Astrocyte of the spinal cord (primary cell): ENCODE results near the gene SEC22C.

Experiments
- DNase-seq: peaks from one replicate; pipeline ENCODE4 v3.0.0; 2011; ENCODE audit warnings: low read depth, low spot score
- H3K4me3 ChIP-seq: 2 replicates; pipeline ENCODE4 v1.5.1; 2011; ENCODE audit warnings: low read depth, mild to moderate bottlenecking, low read length, moderate library complexity
- in situ Hi-C: cut with HindIII; loops from 2 replicates; pipeline ENCODE4 v1.10.0; 2017; ENCODE audit warnings: low sequenced_read_pairs
- TF ChIP-seq, protein P1 (sequence below): IDR thresholded peaks from 2 replicates; pipeline ENCODE4 v1.5.1; 2012; ENCODE audit warnings: low read depth, mild to moderate bottlenecking, low read length, inconsistent platforms

Gene SEC22C

DNA sequence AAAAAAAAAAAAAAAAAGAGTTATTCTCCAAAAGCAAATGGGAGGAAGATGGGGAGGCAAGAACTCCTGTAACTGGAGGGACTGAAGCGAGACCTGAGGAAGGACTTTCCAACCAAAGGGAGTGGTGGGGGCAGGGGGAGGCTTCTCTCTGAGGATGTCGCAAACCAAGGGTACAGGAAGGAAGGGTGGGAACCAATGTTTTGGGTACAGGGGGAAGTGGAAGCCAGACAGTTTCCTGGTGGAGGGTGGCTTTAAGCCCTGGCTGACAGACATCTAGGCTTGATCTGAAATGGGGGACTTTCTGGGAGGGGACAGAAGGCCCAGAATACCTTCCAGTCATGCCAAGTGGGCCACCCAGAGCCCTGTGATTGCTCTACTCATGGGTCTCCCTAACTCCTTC, 52.3 kb downstream of the SEC22C start:
- H3K4me3 ChIP-seq, result no peak overlapping the region
- in situ Hi-C loops, result no loop called here
- TF ChIP-seq, protein P1, sequence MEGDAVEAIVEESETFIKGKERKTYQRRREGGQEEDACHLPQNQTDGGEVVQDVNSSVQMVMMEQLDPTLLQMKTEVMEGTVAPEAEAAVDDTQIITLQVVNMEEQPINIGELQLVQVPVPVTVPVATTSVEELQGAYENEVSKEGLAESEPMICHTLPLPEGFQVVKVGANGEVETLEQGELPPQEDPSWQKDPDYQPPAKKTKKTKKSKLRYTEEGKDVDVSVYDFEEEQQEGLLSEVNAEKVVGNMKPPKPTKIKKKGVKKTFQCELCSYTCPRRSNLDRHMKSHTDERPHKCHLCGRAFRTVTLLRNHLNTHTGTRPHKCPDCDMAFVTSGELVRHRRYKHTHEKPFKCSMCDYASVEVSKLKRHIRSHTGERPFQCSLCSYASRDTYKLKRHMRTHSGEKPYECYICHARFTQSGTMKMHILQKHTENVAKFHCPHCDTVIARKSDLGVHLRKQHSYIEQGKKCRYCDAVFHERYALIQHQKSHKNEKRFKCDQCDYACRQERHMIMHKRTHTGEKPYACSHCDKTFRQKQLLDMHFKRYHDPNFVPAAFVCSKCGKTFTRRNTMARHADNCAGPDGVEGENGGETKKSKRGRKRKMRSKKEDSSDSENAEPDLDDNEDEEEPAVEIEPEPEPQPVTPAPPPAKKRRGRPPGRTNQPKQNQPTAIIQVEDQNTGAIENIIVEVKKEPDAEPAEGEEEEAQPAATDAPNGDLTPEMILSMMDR, result no peak
- DNase-seq, result no peak

DNA sequence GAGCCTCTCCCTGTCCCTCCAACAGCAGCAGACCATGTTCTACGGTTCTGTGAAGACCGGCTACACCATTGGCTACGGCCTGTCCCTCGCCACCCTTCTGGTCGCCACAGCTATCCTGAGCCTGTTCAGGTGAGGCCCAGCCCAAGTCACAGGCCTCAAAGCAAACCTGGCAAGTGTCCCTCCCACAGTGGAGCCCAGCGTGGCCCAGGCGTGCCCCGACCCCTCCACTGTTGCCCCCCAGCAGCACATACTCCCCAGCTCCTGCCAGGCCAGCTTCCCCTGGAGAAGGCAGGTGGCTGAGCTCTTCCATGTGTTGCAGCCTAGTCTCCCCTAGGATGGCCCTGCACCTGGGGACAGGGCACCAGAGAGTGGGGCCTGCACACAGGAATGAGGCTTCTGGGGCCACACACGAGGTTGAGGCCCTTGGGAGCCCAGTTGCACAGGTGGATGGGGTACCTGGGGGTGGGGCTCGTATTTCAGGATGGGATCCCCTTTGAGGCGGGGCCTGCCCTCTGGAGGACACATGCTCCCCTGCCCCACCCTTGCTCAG, 54.3 kb downstream of the SEC22C start:
- DNase-seq, result no peak
- no peak overlapping the region for H3K4me3 ChIP-seq
- in situ Hi-C loops, result no loop called here
- TF ChIP-seq, protein P1, result no peak

DNA sequence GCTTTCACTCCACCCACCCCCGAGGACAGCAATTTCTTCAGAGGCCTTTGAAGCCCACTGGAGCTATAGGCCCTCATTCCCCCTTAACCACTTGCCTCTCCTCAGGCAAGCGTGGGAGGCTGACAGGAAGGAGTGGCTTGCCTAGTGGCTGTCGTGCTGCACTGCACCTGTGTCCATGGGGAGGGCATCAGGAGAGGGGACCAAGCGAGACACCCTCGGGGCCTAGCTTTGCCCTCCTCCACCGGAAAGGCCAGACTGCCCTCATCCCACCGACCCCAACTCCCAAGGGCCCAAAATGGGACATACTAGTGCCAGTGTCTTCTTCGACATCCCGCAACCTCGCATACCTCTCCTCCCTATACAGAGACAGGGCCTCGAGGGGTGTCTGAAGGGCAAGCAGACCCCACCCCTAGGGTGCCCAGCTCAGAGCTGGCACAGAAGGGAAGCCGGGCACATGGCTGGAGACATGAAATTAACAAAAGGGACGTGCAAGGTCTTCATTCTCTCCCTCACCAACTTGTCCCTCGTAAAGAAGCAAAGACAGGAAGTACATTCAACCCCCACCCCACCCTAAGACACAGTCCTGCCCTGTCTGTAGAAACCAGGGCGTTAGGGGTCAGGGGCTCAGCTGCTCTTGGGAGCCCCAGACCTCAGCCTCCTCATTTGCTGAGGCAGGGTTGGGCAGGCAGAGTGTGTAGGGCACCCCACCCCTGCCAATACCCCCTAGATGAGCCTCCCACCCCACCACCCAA, 55.0 kb downstream of the SEC22C start:
- TF ChIP-seq, protein P1, result no peak
- DNase-seq, result no peak
- H3K4me3 ChIP-seq, result no peak overlapping the region
- in situ Hi-C loops, result no loop called here

DNA sequence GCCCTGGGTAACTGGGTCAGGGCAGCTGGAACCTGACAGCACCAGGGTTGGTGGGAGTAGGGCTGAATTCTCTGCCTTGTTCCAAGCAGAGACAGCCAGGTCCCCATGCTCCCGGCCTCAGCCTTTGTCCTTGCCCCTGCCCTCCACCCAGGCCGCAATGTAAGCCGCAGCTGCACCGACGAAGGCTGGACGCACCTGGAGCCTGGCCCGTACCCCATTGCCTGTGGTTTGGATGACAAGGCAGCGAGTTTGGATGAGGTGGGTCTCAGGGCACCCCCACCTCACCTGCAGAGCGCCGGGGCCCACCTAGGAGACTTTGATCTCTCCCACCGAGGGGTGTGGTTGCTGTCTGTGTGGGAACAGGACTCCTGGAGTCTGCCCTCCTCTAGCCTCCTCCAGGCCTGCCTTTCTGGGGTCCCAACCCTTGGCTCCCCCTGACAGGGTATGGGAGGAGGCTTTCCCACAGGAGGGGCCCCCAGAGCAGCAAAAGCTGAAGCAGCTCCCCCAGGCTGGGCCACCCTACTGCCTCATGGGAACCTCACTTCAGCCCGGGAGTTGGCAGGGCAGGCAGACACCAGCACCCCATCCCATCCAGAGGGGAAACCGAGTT, 55.9 kb downstream of the SEC22C start:
- H3K4me3 ChIP-seq, result no peak overlapping the region
- DNase-seq, result no peak
- in situ Hi-C loops, result no loop called here
- TF ChIP-seq, protein P1, result no peak

DNA sequence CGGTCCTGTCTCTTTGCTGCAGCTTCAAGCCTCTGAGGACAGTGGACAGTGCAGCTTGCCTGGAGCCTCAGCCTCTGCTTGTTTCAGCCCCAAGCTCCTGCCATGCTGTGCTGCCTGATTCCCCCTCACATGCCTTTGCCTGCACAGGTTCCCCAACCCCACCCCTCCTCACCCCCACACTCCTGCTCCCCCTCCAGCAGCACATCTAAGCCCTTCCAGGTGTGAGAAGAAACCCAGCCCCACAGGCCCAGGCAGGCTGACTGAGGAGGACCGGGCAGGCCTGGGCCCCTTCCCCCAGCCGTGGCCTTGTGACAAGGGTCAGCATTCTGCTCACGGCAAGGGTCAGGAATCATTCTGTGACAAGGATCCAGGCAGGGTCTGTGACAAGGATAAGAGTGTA, 56.6 kb downstream of the SEC22C start:
- DNase-seq, result no peak
- H3K4me3 ChIP-seq, result no peak overlapping the region
- TF ChIP-seq, protein P1, result no peak
- in situ Hi-C loops, result no loop called here

DNA sequence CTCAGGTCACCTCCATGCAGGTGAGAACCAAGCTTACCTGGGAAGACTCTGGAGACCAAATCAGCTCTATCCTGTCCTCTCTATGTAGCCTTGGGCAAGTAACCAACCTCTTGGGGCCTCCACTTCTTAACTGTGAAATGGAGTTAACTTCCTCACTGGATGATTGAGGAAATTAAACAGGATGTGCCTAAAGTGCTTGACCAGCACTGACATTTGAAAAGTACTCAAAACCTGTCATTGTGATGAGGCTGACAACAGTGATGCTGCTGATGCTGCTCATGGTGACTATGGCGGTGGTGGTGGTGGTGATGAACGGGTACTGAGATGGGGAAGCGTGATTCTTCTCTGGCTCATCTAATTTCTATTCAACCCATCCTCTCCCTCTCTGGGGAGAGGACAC, 57.0 kb downstream of the SEC22C start:
- no peak overlapping the region for H3K4me3 ChIP-seq
- no peak for DNase-seq
- in situ Hi-C loops, result no loop called here
- TF ChIP-seq, protein P1, result no peak
